BLaER1 (cell line): ENCODE data around the gene PLAC1.

Source experiments
- H3K27ac ChIP-seq: shearing (Covaris generic); formaldehyde crosslinking; 2 replicates; pipeline ENCODE4 v1.8.1; 2022
- H3K27me3 ChIP-seq: shearing (Covaris generic); formaldehyde crosslinking; 2 replicates; pipeline ENCODE4 v1.8.1; 2022
- H3K36me3 ChIP-seq: shearing (Covaris generic); formaldehyde crosslinking; 2 replicates; pipeline ENCODE4 v1.8.1; 2022
- H3K4me1 ChIP-seq: shearing (Covaris generic); formaldehyde crosslinking; 2 replicates; pipeline ENCODE4 v1.8.1; 2022
- H3K4me2 ChIP-seq: shearing (Covaris generic); formaldehyde crosslinking; 2 replicates; pipeline ENCODE4 v1.8.1; 2022
- H3K4me3 ChIP-seq: shearing (Covaris generic); formaldehyde crosslinking; 2 replicates; pipeline ENCODE4 v1.8.1; 2022
- H3K9ac ChIP-seq: shearing (Covaris generic); formaldehyde crosslinking; 2 replicates; pipeline ENCODE4 v1.8.1; 2022
- H3K9me3 ChIP-seq: shearing (Covaris generic); formaldehyde crosslinking; 2 replicates; pipeline ENCODE4 v1.8.1; 2022
- H4K20me1 ChIP-seq: shearing (Covaris generic); formaldehyde crosslinking; 2 replicates; pipeline ENCODE4 v1.8.1; 2022
- Cebpa-rat ChIP-seq: shearing (Covaris generic); IDR thresholded peaks from 2 replicates; pipeline ENCODE4 v1.8.1; 2022

PLAC1 gene

DNA sequence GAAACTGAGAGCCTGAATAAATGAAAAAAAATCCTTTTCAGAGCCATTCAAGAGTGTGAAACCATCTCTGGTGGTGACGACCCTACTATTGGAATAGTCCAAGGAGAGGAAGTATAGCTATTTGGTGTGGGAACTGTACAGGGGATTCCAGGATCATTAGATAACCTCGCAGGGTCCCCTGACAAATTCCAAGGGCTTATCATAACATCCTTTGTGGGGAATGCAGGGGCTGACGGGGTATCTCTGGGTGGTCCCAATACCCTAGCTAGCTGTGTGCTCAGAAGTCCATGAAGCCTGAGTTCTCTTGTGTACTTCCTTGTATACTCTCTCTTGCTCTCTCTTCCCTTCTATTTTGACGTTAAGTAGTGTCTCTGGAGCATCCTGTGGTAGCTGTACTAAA, 13.8 kb upstream of the PLAC1 start:
- Histone ChIP-seq H3K27ac (no peak overlapping the region), H3K4me1 (no peaks in the 10 kb centered on the region), H3K9me3 (no peaks in the 10 kb centered on the region), H3K9ac (no peak overlapping the region), H3K36me3 (no peaks in the 10 kb centered on the region), H3K4me2 (no peak overlapping the region), H3K27me3 (peaks cover 89% of the 10 kb centered on the region), H4K20me1 (no peaks in the 10 kb centered on the region), H3K4me3 (no peak overlapping the region)
- TF ChIP-seq Cebpa-rat = no peak

- no peaks in the 10 kb centered on the region for H3K4me1 ChIP-seq
- no peak for TF ChIP-seq Cebpa-rat
- H4K20me1 ChIP-seq = no peaks in the 10 kb centered on the region
- no peak overlapping the region for H3K9ac ChIP-seq
- H3K4me2 ChIP-seq = no peak overlapping the region
- no peak overlapping the region for H3K4me3 ChIP-seq
- H3K36me3 ChIP-seq = no peaks in the 10 kb centered on the region
- H3K27me3 ChIP-seq = peaks cover 89% of the 10 kb centered on the region
- H3K27ac ChIP-seq = no peak overlapping the region
- no peaks in the 10 kb centered on the region for H3K9me3 ChIP-seq
Observed at GRCh38 chrX:134671294-134671693, 13.0 kb upstream of the PLAC1 start.

DNA sequence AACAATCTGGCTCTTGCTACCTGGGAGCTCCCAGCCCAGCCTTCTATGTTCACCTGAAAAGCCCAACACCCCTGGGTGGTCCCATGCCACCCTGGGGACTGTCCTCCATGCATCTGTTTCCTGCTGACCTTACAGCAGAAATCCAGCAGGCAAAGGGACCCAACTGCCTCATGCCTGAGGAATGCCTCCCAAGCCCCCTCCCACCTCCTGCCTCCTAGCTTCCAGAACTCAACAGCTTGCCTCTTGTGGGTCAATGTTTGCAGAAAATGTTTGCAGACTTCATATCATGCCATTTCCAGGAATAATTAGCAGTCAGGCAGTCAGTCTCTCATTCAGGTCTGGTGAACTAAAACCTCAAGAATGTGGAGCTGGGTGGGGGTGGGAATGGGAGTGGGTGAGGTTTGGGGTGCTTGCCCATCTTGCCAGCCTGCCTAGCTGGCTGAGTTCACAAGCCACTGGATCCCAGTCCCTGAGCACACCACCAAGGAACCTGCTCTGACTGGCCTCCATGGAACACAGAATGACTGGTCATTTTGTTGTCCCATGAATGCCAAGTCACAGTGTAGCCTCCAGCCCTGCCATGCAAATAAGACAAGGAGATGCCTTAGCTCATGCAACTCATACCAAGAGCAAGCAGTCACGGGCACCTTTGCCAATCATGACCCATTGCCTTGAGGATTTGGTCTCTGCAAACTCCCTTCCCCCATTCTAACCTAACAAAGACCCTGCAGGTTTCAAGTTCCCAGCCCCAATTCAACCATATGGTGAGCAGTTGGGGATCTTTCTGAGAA, 12.1 kb upstream of the PLAC1 start:
- no peaks in the 10 kb centered on the region for H3K9me3 ChIP-seq
- H3K4me2 ChIP-seq = no peak overlapping the region
- TF ChIP-seq Cebpa-rat = no peak
- no peaks in the 10 kb centered on the region for H3K36me3 ChIP-seq
- peaks cover 89% of the 10 kb centered on the region for H3K27me3 ChIP-seq
- no peak overlapping the region for H3K9ac ChIP-seq
- H3K27ac ChIP-seq = no peak overlapping the region
- peaks cover 7% of the 10 kb centered on the region; the same call in 1 of the 2 replicates for H4K20me1 ChIP-seq
- no peaks in the 10 kb centered on the region for H3K4me1 ChIP-seq
- H3K4me3 ChIP-seq = no peak overlapping the region

DNA sequence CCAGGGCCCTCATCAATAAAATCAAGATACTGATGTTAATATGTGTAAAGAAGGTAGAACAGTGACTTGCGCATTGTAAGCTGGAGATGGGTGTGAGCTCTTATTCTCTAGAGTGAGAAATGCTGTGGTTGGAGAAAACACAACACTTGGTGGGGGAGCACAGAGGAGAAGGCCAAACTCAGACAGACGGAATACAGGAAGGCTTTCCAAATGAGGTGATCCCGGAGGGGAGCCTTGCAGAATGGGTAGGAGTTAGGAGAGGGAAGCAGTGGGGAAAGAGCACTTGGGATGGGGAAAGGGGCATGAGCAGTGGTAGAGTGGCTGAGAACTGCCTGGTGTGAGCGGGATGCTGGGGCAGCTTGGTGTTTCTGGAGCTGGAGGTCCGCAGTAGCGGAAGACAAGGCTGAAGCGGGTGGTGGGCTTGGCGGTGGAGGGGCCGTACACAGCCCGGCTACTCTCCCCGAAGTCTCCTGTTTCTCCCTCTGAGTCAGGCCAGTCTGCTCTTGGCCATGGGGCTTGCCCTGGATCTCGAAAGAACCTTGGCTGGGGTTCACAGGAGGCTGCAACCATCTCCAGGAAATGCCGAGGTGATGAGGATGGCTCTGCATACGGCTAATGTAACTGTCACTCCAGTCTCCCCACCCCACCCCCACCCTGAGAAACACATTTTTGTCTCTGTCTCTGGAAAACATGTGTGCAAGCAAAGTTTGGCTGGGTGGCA, 11.3 kb upstream of the PLAC1 start:
- no peaks in the 10 kb centered on the region for H3K4me1 ChIP-seq
- H3K27ac ChIP-seq = no peak overlapping the region
- H3K36me3 ChIP-seq = no peaks in the 10 kb centered on the region
- no peaks in the 10 kb centered on the region for H3K9me3 ChIP-seq
- H3K27me3 ChIP-seq = peaks cover 89% of the 10 kb centered on the region
- TF ChIP-seq Cebpa-rat = no peak
- no peak overlapping the region for H3K4me2 ChIP-seq
- H4K20me1 ChIP-seq = peaks cover 7% of the 10 kb centered on the region; the same call in 1 of the 2 replicates
- H3K9ac ChIP-seq = no peak overlapping the region
- H3K4me3 ChIP-seq = no peak overlapping the region

- Histone ChIP-seq H3K4me2 (no peak overlapping the region), H3K27ac (no peak overlapping the region), H3K4me3 (no peak overlapping the region), H3K36me3 (no peaks in the 10 kb centered on the region), H3K27me3 (peaks cover 99% of the 10 kb centered on the region), H3K9ac (no peak overlapping the region), H3K4me1 (no peaks in the 10 kb centered on the region), H4K20me1 (peaks cover 7% of the 10 kb centered on the region; the same call in 1 of the 2 replicates), H3K9me3 (no peaks in the 10 kb centered on the region)
- TF ChIP-seq Cebpa-rat = no peak
Observed at GRCh38 chrX:134664202-134664601, 5.9 kb upstream of the PLAC1 start.

DNA sequence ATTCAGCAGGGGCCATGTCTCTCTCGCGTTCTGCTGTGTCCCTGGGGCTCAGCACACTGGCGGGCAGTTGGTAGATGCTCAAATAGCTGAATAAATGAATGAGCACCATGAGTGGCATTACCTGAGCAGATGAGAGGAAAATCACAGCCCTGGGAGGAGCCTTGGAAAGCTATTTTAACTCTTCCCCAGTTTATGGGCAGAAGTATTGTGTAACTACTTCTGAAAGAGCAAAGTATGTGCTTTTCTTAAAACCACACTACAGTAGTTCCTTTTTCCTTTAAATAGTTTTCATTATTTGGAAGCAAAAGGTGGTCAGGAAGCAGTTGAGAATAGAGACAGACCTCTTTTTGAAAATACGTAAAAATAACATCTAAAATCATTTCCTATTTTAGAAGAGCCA, 3.0 kb upstream of the PLAC1 start:
- Histone ChIP-seq H3K4me1 (no peaks in the 10 kb centered on the region), H3K4me2 (0 out of 2 replicates have a peak overlapping the region, but pooled peaks have one; percentile 1), H3K27ac (no peak overlapping the region), H3K27me3 (peaks cover 99% of the 10 kb centered on the region), H3K36me3 (no peaks in the 10 kb centered on the region), H3K9ac (no peak overlapping the region), H3K4me3 (no peak overlapping the region), H4K20me1 (peaks cover 15% of the 10 kb centered on the region; the same call in 1 of the 2 replicates), H3K9me3 (no peaks in the 10 kb centered on the region)
- TF ChIP-seq Cebpa-rat = no peak

DNA sequence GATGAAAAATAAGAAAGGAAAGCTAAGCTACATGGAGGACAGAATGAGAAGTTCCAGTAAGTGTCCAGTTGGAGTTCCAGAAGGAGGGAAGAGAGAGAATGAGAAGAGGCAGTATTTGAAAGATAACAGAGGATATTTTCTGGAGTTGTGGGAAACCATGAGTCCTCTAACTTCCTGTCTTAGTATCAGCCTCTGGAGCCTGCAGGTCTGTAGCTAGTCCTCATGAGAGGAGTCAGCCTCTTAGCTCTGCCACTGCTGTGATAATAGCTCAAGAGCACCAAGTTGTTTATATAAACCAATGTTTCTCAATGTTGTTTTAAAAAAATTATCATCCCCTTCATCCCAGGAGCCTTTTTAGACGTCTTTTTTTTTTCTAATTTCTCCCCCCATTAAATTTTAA, 2.4 kb upstream of the PLAC1 start:
- H3K9ac ChIP-seq = no peak overlapping the region
- H3K27me3 ChIP-seq = peaks cover 99% of the 10 kb centered on the region
- H3K4me3 ChIP-seq = no peak overlapping the region
- H4K20me1 ChIP-seq = peaks cover 11% of the 10 kb centered on the region; the same call in 1 of the 2 replicates
- H3K9me3 ChIP-seq = no peaks in the 10 kb centered on the region
- TF ChIP-seq Cebpa-rat = no peak
- H3K4me2 ChIP-seq = no peak overlapping the region
- no peak overlapping the region for H3K27ac ChIP-seq
- H3K4me1 ChIP-seq = no peaks in the 10 kb centered on the region
- no peaks in the 10 kb centered on the region for H3K36me3 ChIP-seq

- no peaks in the 10 kb centered on the region for H3K9me3 ChIP-seq
- H4K20me1 ChIP-seq = peaks cover 8% of the 10 kb centered on the region; the same call in 1 of the 2 replicates
- no peaks in the 10 kb centered on the region for H3K4me1 ChIP-seq
- no peak overlapping the region for H3K9ac ChIP-seq
- H3K4me2 ChIP-seq = no peak overlapping the region
- TF ChIP-seq Cebpa-rat = no peak
- no peak overlapping the region for H3K27ac ChIP-seq
- no peak overlapping the region for H3K4me3 ChIP-seq
- peaks cover 95% of the 10 kb centered on the region for H3K27me3 ChIP-seq
- no peaks in the 10 kb centered on the region for H3K36me3 ChIP-seq
Observed at GRCh38 chrX:134659761-134660160, 1.5 kb upstream of the PLAC1 start.

DNA sequence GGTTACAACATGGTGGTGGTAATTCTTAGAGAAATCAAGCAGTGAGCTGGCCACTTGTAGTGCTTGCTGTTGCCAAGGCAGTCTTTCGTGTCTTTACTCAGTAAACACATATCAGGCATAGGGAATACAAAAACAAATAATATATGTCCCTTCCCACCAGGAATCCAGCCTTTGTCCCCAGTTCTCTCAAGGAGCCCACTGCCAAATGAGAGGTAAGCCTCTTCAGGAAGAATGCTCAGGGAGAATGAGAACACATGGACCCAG, 421 bp upstream of the PLAC1 start:
- Histone ChIP-seq H4K20me1 (peaks cover 8% of the 10 kb centered on the region; the same call in 1 of the 2 replicates), H3K36me3 (no peaks in the 10 kb centered on the region), H3K27ac (no peak overlapping the region), H3K4me2 (no peak overlapping the region), H3K4me3 (no peak overlapping the region), H3K4me1 (no peaks in the 10 kb centered on the region), H3K9me3 (no peaks in the 10 kb centered on the region), H3K27me3 (peaks cover 95% of the 10 kb centered on the region), H3K9ac (no peak overlapping the region)
- TF ChIP-seq Cebpa-rat = no peak

- no peak overlapping the region for H3K9ac ChIP-seq
- no peaks in the 10 kb centered on the region for H3K9me3 ChIP-seq
- H3K4me1 ChIP-seq = no peaks in the 10 kb centered on the region
- peaks cover 8% of the 10 kb centered on the region; the same call in 1 of the 2 replicates for H4K20me1 ChIP-seq
- no peaks in the 10 kb centered on the region for H3K36me3 ChIP-seq
- H3K4me3 ChIP-seq = no peak overlapping the region
- TF ChIP-seq Cebpa-rat = no peak
- no peak overlapping the region for H3K27ac ChIP-seq
- peaks cover 96% of the 10 kb centered on the region for H3K27me3 ChIP-seq
- H3K4me2 ChIP-seq = no peak overlapping the region
Observed at GRCh38 chrX:134654398-134655012, 3.8 kb downstream of the PLAC1 start.
